HG03342 (cell line): ENCODE results near the gene FTO.

Experiments
- ATAC-seq: cut with Tn5 transposase; IDR thresholded peaks from one replicate; pipeline ENCODE4 v1.9.1; 2021; ENCODE audit warnings: mild to moderate bottlenecking, moderate library complexity; ENCODE audit not compliant: unreplicated experiment

FTO gene

GRCh38 chr16:54143934-54144571 lies 440.1 kb downstream of the FTO start:
- no peak for ATAC-seq

- no peak for ATAC-seq
Observed at GRCh38 chr16:54144572-54144947, 440.6 kb downstream of the FTO start.

GRCh38 chr16:54145881-54146280 lies 441.9 kb downstream of the FTO start:
- ATAC-seq: no peak

- no peak for ATAC-seq
Observed at GRCh38 chr16:54148974-54149373, 445.0 kb downstream of the FTO start.

- no peak for ATAC-seq
Observed at GRCh38 chr16:54150861-54151260, 446.9 kb downstream of the FTO start.

GRCh38 chr16:54152362-54153239 lies 448.6 kb downstream of the FTO start:
- no peak for ATAC-seq

DNA sequence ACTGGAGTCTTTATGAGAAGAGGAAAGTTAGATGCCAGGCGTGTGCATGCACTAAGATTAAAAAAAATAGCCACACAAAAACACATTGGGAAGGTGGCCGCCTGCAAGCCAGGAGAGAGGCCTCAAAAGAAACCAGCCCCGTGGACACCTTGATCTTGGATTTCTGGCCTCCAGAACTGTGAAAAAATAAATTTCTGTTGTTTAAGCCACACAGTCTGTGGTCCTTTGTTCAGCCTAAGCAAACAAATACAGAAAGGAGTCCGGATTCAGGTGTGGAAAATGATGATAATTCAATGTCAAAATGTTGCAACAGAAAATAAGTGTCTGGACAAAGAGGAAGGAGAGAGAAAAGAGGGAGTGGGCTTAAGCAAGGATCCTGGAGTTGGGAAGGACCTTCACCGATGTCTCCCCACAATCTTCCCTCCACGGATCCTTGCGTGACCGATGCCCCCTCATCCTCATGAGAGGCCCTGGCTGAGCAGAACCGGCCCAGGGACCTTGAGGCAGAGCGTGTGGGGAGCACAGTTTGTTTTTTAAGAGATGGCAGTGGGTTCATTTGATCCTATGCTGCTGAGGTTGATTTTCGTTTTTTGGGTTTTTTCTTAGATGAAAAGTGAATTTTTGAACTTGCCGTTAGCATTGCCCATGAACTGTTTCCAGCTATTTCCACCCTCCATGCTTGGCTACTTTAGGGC lies 449.4 kb downstream of the FTO start:
- ATAC-seq: no peak

- no peak for ATAC-seq
Observed at GRCh38 chr16:54156349-54156748, 452.4 kb downstream of the FTO start.

- ATAC-seq: no peak
Observed at GRCh38 chr16:54158986-54159385, 455.0 kb downstream of the FTO start.

GRCh38 chr16:54159490-54160080 lies 455.6 kb downstream of the FTO start:
- ATAC-seq: no peak

DNA sequence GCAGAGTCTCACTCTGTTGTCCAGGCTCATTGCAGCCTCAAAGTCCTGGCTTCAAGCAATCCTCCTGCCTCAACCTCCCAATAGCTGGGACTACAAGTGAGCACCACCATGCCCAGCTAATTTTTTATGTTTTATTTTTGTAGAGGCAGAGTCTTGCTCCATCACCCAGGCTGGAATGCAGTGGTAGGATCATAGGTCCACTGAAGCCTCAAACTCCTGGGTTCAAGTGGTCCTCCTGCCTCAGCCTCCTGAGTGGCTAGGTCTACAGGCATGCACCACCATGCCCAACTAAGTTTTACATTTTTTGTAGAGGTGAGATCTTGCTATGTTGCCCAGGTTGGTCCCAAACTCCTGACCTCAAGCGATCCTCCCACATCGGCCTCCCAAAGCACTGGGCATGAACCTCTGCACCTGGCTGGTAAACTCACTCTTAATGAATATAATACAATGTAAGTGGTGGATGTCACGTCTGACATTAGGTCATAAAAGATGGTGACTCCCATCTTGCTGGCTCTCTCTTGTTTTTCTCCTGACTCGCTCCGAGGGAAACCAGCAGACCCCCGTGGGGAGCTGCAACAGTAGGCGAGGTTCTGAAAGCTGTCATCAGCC lies 456.4 kb downstream of the FTO start:
- no peak for ATAC-seq

- ATAC-seq: no peak
Observed at GRCh38 chr16:54160939-54161897, 457.3 kb downstream of the FTO start.

DNA sequence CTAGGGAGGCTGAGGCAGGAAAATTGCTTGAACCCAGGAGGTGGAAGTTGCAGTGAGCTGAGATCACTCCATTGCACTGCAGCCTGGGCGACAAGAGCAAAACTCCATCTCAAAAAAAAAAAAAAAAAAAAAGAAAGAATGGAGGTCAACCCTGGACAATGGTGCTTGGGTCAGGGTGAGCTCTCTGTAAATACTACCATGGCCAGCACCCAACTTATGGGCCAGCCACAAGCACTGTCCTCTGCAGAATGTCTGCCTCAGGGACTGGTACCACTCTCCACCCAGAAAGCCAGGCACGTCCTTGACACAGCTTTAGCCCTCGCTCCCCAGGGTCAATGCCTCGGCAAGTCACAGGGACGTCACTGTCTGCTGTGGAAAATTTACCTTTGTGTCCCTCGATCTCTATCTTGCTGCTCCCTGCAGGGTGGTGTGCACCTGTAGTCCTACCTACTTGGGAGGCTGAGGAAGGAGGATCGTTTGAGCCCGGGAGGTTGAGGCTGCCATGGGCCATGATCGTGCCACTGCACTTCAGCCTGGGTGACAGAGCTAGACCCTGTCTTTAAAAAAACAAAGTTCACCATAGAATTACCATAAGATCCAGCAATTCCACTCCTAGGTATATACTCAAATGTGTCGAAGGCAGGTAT lies 459.4 kb downstream of the FTO start:
- no peak for ATAC-seq

DNA sequence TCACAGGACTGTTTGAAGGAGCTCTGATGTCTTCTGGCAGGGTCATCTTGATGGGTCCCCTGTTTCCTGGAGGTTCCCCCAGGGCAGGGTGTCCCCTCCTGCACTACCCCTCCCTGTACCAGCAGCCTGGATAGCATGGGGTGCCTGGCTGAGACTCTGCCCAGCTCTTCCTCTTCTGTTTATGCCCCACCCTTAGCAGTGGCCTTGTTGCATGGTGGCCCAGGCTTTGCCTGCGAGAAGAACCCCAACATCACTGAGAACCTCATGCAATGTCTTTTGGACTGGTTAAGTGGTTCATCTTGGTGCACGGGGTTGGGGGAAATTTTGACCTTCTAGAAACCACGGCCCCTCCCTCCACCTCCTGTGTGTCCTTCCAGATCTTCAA lies 460.8 kb downstream of the FTO start:
- ATAC-seq: no peak

DNA sequence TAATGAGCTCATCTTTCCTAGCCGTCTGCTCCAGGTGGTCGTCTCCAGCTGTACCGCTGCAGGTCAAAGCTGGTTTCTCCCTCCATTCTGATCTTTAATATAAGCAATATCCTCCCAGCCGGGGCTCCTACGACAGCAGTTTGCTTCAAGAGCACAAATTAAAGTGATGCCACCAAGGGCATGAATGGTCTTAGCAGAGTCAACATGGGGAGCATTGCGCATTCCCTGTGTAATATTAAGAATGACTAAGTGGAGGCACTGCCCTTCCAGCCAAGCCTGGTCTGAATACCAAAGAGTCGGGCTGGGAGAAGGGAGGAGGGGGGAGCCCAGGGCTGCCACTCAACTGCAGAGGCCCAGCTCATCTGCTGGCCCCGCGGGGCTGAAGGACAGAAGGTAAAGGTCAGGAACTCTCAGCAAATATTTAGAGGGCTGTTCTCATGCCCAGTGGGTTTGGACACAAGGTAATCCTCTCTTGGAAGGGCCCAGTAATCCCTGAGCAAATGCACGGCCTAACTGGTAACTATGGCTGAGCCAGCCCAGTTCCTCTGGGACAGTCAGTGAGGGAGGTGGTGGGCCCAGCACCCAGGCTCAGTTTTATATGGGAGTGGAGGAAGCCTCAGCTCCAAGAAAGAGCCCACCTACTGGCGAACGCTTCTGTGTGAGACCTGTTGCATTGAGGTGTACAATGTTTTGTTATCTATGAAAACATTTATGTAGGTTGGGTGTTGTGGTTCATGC lies 461.4 kb downstream of the FTO start:
- ATAC-seq: no peak

GRCh38 chr16:54165912-54166865 lies 462.2 kb downstream of the FTO start:
- ATAC-seq: no peak

DNA sequence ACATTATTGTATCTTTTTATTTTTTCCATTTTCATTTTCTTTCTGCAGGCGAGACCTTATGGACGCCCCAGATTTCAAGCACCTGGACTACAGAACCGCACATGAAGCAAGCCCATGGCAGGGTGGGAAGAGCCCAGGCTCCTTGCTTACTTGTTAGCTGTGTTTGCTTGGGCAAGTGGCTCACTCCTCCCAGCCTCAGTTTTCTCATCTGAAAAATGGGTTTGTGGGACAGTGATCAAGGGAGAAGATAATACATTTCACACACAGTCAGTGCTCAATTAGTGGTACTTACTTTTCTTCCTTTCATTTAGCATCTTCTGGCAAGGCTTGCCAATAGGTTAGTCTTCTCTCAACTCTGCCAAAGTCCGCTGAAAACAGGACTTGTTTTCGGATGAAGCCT lies 465.2 kb downstream of the FTO start:
- no peak for ATAC-seq
